PC-9 (cell line): ENCODE measurements around the gene TENM4.

Experiments
- EZH2 ChIP-seq: fragments of 200-600 bp; sonication (generic); IDR thresholded peaks from 2 replicates; pipeline ENCODE4 v1.8.0; 2017; ENCODE audit warnings: antibody characterized with exemption, low read depth
- TF ChIP-seq, protein P1 (sequence below): fragments of 200-600 bp; sonication (generic); conservative IDR thresholded peaks from 2 replicates; pipeline ENCODE4 v1.6.1; 2017; ENCODE audit warnings: mixed run types, antibody characterized with exemption, mild to moderate bottlenecking, moderate library complexity

DNA sequence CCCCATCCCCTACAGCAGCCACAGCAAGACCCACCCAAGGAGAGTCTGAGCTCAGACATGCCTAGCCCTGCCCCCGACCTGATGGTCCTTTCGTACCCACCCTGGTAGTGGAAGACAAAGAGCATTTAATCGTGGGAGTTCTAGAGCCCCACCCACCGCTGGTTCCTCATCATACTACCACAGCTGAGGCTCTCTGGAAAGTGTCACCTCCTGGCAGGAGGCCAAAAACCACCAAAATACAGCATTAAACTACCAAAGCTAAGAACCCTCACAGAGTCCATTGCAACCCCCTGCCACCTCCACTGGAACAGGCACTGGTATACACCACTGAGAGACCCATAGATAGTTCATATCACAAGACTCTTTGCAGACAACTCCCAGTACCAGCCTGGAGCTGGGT lies 311.1 kb downstream of the TENM4 start:
- TF ChIP-seq, protein P1, sequence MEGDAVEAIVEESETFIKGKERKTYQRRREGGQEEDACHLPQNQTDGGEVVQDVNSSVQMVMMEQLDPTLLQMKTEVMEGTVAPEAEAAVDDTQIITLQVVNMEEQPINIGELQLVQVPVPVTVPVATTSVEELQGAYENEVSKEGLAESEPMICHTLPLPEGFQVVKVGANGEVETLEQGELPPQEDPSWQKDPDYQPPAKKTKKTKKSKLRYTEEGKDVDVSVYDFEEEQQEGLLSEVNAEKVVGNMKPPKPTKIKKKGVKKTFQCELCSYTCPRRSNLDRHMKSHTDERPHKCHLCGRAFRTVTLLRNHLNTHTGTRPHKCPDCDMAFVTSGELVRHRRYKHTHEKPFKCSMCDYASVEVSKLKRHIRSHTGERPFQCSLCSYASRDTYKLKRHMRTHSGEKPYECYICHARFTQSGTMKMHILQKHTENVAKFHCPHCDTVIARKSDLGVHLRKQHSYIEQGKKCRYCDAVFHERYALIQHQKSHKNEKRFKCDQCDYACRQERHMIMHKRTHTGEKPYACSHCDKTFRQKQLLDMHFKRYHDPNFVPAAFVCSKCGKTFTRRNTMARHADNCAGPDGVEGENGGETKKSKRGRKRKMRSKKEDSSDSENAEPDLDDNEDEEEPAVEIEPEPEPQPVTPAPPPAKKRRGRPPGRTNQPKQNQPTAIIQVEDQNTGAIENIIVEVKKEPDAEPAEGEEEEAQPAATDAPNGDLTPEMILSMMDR: no peak
- TF ChIP-seq EZH2: no peak
